ENCODE data around the gene BTBD18. TPM values are rescaled to one million over a fixed set of nuclear protein-coding genes. Genes with fewer than 3 reads are reported as not detected.

BTBD18 gene
- total RNA-seq, 4 donors from 2014 or later = not detected

GRCh38 chr11:57779276-57779675, 27.7 kb upstream of the BTBD18 start:
- H3K9me3 ChIP-seq = no peaks in the 10 kb centered on the region
- peaks cover 8 to 98% (median 88%) of the 10 kb centered on the region in 4 donors for H3K4me1 ChIP-seq
- H3K27ac ChIP-seq = peak overlapping the region; percentile 74 to 96 (median 90)
- no peak overlapping the region for H3K4me3 ChIP-seq
- H3K27me3 ChIP-seq = no peaks in the 10 kb centered on the region
- TF ChIP-seq POLR2A (IDR thresholded peaks at IDR 0.05) = no peak
- TF ChIP-seq EP300 (IDR thresholded peaks at IDR 0.05) = peak in 1 of 2 donors; percentile 23
- peak in 1 of 5 experiments; percentile 13 for TF ChIP-seq CTCF (IDR thresholded peaks at IDR 0.05)
- DNase-seq (ENCODE audit: low spot score in 2 of 2) = peak in 1 of 2 donors; percentile 18
- no peaks in the 10 kb centered on the region for H3K36me3 ChIP-seq
- WGBS, 2 donors = 0 to 15% methylated on average over 1 of the region's 1 CpG

- peak in 1 of 2 donors; percentile 38 for TF ChIP-seq POLR2A (IDR thresholded peaks at IDR 0.05)
- TF ChIP-seq CTCF (IDR thresholded peaks at IDR 0.05) = no peak
- peak; percentile 46 to 89 for TF ChIP-seq EP300 (IDR thresholded peaks at IDR 0.05)
- Histone ChIP-seq H3K4me3 (peak overlapping the region in 2 of 4 donors; percentile 8 to 26), H3K27ac (peak overlapping the region; percentile 74 to 96 (median 90)), H3K9me3 (no peaks in the 10 kb centered on the region), H3K36me3 (no peaks in the 10 kb centered on the region), H3K27me3 (no peaks in the 10 kb centered on the region), H3K4me1 (peaks cover 8 to 98% (median 85%) of the 10 kb centered on the region in 4 donors)
- DNase-seq (ENCODE audit: low spot score in 2 of 2) = peak; percentile 72 to 86
- WGBS, 2 donors = 2 to 4% methylated on average over 6 of the region's 6 CpGs
Measured at GRCh38 chr11:57778318-57779037, 26.9 kb upstream of the BTBD18 start.

GRCh38 chr11:57777969-57778317, 26.3 kb upstream of the BTBD18 start:
- H3K4me1 ChIP-seq = peaks cover 8 to 98% (median 86%) of the 10 kb centered on the region in 4 donors
- 1 to 6% methylated on average over 3 of the region's 3 CpGs for WGBS, 2 donors

GRCh38 chr11:57776577-57777210, 25.1 kb upstream of the BTBD18 start:
- WGBS, 2 donors = 21 to 22% methylated on average over 2 of the region's 2 CpGs
- Histone ChIP-seq H3K4me1 (peaks cover 8 to 98% (median 79%) of the 10 kb centered on the region in 4 donors), H3K27me3 (no peaks in the 10 kb centered on the region), H3K4me3 (no peak overlapping the region), H3K9me3 (no peaks in the 10 kb centered on the region), H3K36me3 (no peaks in the 10 kb centered on the region), H3K27ac (peak overlapping the region; percentile 74 to 96 (median 90))
- no peak for DNase-seq (ENCODE audit: low spot score in 2 of 2)
- TF ChIP-seq EP300 (IDR thresholded peaks at IDR 0.05) = no peak
- no peak for TF ChIP-seq CTCF (IDR thresholded peaks at IDR 0.05)
- no peak for TF ChIP-seq POLR2A (IDR thresholded peaks at IDR 0.05)

More at GRCh38 chr11:57777969-57778317, 26.3 kb upstream of the BTBD18 start:
- TF ChIP-seq EP300 (IDR thresholded peaks at IDR 0.05) = no peak
- no peak for TF ChIP-seq CTCF (IDR thresholded peaks at IDR 0.05)
- no peak for TF ChIP-seq POLR2A (IDR thresholded peaks at IDR 0.05)
- H3K4me3 ChIP-seq = peak overlapping the region in 2 of 4 donors; percentile 2 to 26
- no peaks in the 10 kb centered on the region for H3K27me3 ChIP-seq
- no peaks in the 10 kb centered on the region for H3K9me3 ChIP-seq
- H3K36me3 ChIP-seq = no peaks in the 10 kb centered on the region
- DNase-seq (ENCODE audit: low spot score in 2 of 2) = no peak
- peak overlapping the region; percentile 74 to 96 (median 90) for H3K27ac ChIP-seq

- Histone ChIP-seq H3K27ac (peak overlapping the region; percentile 74 to 96 (median 90)), H3K27me3 (no peaks in the 10 kb centered on the region), H3K4me1 (peaks cover 8 to 98% (median 73%) of the 10 kb centered on the region in 4 donors), H3K9me3 (no peaks in the 10 kb centered on the region), H3K36me3 (no peaks in the 10 kb centered on the region), H3K4me3 (peak overlapping the region in 2 of 4 donors; percentile 5 to 13)
- WGBS, 2 donors = 14 to 20% methylated on average over 3 of the region's 3 CpGs
- TF ChIP-seq EP300 (IDR thresholded peaks at IDR 0.05) = no peak
- no peak for TF ChIP-seq POLR2A (IDR thresholded peaks at IDR 0.05)
- no peak for TF ChIP-seq CTCF (IDR thresholded peaks at IDR 0.05)
- DNase-seq (ENCODE audit: low spot score in 2 of 2) = no peak
Measured at GRCh38 chr11:57776031-57776521, 24.5 kb upstream of the BTBD18 start.
